Amniotic stem cell (primary cell): ENCODE data around the gene EPC2.
"Not testable (repeated sequence)": the region's sequence is repeated elsewhere in the genome, so short reads cannot be mapped to it uniquely, and the experiment has no call there.

Experiments
- DNase-seq: peaks from one replicate; lab custom pipeline; 2025; lab: John Stamatoyannopoulos, UW

Gene EPC2

GRCh38 chr2:148674063-148675020 is 29.8 kb downstream of the EPC2 start:
- DNase-seq: no peak

- no peak for DNase-seq
These were observed 31.2 kb downstream of the EPC2 start for GRCh38 chr2:148675708-148676107.

GRCh38 chr2:148678302-148679179 is 34.0 kb downstream of the EPC2 start:
- DNase-seq: not testable (repeated sequence)

- no peak for DNase-seq
These were observed 35.9 kb downstream of the EPC2 start for GRCh38 chr2:148680462-148680861.

GRCh38 chr2:148681443-148681842 is 36.9 kb downstream of the EPC2 start:
- DNase-seq: no peak

GRCh38 chr2:148681862-148682261 is 37.3 kb downstream of the EPC2 start:
- DNase-seq: not testable (repeated sequence)

- no peak for DNase-seq
These were observed 40.0 kb downstream of the EPC2 start for GRCh38 chr2:148684507-148684906.

GRCh38 chr2:148687543-148687942 is 43.0 kb downstream of the EPC2 start:
- DNase-seq: no peak

- not testable (repeated sequence) for DNase-seq
These were observed 43.5 kb downstream of the EPC2 start for GRCh38 chr2:148688011-148688410.

- no peak for DNase-seq
These were observed 52.4 kb downstream of the EPC2 start for GRCh38 chr2:148696985-148697384.

GRCh38 chr2:148699830-148700229 is 55.3 kb downstream of the EPC2 start:
- no peak for DNase-seq

GRCh38 chr2:148701039-148701438 is 56.5 kb downstream of the EPC2 start:
- no peak for DNase-seq

- DNase-seq: no peak
These were observed 57.3 kb downstream of the EPC2 start for GRCh38 chr2:148701877-148702276.

- no peak for DNase-seq
These were observed 57.9 kb downstream of the EPC2 start for GRCh38 chr2:148702475-148702874.

GRCh38 chr2:148704247-148704646 is 59.7 kb downstream of the EPC2 start:
- DNase-seq: no peak

- no peak for DNase-seq
These were observed 71.9 kb downstream of the EPC2 start for GRCh38 chr2:148716378-148716920.

GRCh38 chr2:148718039-148718438 is 73.5 kb downstream of the EPC2 start:
- DNase-seq: no peak

GRCh38 chr2:148719195-148719749 is 74.7 kb downstream of the EPC2 start:
- DNase-seq: no peak

GRCh38 chr2:148719941-148720436 is 75.4 kb downstream of the EPC2 start:
- no peak for DNase-seq

- no peak for DNase-seq
These were observed 76.0 kb downstream of the EPC2 start for GRCh38 chr2:148720501-148721001.

GRCh38 chr2:148721520-148721931 is 77.0 kb downstream of the EPC2 start:
- no peak for DNase-seq
